RCC 7860 (cell line): ENCODE data around the gene FAM193A.
"Not testable (repeated sequence)": the region's sequence is repeated elsewhere in the genome, so short reads cannot be mapped to it uniquely, and the experiment has no call there.

Source experiments
- DNase-seq: peaks from one replicate; pipeline ENCODE4 v3.0.0-alpha.2; 2015; ENCODE audit warnings: low spot score
- FAIRE-seq: peaks from 2 replicates; lab custom pipeline; 2012; peaks lifted over from hg19 to GRCh38; lab: Jason Lieb, UNC

FAM193A gene

GRCh38 chr4:2607822-2608221 is 71.4 kb downstream of the FAM193A start:
- no peak for DNase-seq
- no peak for FAIRE-seq

GRCh38 chr4:2608291-2608690 is 71.8 kb downstream of the FAM193A start:
- DNase-seq (no peak), FAIRE-seq (no peak)

DNA sequence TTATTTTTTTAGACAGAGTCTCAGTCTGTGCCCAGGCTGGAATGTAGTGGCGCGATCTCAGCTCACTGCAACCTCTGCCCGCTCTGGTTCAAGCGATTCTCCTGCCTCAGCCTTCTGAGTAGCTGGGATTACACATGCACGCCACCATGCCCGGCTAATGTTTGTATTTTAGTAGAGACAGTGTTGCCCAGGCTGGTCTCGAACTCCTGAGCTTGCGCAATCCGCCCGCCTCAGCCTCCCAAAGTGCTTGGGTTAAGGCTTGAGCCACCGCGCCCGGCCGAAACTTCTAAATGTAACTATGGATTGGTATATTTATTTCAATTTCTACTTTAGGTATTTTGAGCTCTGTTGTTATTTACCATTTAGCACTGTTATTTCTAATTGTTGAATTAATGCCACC is 79.4 kb downstream of the FAM193A start:
- FAIRE-seq, result no peak
- no peak for DNase-seq

- no peak for FAIRE-seq
- no peak for DNase-seq
Observed at GRCh38 chr4:2617955-2618354, 81.5 kb downstream of the FAM193A start.

GRCh38 chr4:2618729-2619128 is 82.3 kb downstream of the FAM193A start:
- FAIRE-seq, DNase-seq: not testable (repeated sequence)

- DNase-seq, result no peak
Observed at GRCh38 chr4:2619459-2619858, 83.0 kb downstream of the FAM193A start.

DNA sequence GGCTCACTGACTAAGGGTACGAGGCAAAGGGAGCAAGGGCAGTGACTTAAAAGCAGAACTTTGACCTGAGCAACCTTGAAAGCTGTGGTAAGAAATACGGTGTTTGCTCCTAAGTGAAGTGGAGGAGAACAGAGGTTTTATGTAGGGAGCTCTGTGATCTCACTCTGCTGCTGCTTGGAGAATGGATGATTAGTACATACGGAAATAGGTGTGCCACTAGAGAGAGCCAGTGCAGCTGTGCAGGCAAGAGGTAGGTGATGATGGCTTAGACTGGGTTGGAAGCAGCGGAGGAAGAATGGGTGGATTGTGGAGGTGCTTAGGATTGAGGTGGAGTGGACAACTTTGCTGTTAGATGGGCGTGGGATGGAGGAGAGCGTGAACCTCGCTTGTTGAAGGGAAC is 85.0 kb downstream of the FAM193A start:
- no peak for DNase-seq
- no peak for FAIRE-seq

More at GRCh38 chr4:2619459-2619858, 83.0 kb downstream of the FAM193A start:
- no peak for FAIRE-seq

DNA sequence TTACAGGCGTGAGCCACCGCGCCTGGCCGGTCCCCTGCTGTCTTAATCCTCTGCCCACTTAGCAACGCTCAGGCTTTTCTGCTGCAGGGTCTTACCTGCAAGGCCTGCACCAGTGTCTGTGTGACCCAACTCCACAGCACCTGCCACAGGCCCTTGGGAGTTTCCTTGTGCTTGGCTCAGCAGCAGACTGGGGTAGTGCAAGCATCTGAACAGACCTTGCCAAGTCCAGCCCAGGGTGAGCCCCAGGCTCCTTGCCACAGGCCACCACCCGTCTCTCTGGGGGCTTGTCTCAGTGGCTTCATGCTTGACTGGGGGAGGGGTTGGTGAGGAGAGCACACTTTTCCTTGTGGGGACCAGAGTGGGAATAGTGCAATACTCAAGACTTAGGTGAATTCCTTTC is 87.0 kb downstream of the FAM193A start:
- DNase-seq, result no peak
- FAIRE-seq, result no peak

DNA sequence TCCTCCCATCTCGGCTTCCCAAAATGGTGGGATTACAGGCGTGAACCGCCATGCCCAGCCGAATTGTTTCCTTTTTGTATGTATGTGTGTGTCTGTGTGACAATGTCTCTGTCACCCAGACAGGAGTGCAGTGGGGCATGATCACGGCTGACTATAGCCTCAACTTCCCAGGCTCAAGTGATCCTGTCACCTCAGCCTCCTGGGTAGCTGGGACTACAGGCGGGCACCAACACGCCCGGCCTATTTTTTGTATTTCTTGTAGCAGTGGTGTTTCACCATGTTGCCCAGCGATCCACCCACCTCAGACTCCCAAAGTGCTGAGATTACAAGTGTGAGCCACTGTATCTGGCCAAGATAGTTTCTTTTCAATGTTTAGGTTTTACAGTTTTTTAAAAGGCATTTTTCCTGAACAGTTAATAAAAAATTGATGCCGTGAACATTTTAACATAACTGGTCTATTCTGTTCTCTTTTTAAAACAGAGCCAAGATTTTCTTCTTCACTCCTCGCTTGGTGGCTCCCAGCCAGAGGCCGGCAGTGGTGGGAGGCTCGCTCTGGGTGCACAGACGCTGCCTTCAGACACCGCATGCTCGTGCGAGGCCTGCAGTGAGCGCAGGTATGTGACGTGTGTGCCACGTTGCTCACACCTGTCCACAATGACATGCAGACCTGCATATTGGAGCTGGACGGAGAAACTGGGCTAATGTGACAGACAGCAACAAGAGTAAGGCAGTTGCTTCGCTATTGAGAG is 88.5 kb downstream of the FAM193A start:
- FAIRE-seq (no peak), DNase-seq (no peak)

DNA sequence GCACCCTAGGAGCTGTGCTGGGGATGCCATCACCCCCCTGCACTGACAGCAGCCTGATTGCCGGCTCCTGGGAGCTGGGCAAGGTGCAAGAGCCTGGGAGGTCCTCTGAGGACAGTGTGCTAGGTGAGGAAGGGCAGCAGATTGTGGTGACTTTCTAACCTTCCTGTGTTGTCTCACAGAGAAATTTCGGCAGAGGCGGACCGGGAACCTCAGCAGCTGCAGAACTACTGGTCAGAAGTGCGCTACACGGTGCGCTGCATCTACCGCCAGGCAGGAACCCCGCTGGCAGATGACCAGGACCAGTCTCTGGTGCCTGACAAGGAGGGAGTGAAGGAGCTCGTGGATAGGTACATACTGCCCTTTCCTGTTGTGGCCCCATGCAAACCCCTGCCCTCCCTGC is 89.8 kb downstream of the FAM193A start:
- FAIRE-seq (no peak), DNase-seq (no peak)

DNA sequence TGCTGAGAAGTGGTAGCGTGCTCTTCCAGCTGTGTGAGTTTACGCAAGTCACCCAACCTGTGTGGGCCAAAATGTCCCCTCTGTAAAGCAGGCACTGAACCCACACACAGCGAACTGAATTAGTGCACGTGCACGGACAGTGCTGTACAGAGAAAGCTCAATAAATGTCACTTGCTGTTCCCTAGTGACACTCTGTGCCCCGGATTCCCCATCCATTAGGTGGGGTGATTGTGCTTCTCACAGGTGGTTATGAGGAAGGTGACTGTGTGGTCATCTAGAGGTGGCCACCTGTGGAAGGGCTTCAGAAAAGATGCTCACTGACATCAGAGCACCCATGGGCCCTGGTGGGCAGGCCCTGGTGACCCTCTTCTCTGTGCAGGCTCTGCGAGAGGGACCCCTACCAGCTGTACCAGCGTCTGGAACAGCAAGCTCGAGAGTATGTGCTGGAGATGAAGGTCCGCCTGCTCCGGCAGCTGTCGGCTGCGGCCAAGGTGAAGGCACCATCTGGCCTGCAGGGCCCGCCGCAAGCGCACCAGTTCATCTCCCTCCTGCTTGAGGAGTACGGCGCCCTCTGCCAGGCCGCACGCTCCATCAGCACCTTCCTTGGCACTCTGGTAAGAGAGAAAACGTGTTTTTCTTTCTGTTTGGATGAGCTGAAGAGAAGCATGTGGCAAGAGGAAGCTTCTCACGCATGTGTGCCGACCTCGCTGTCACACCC is 94.3 kb downstream of the FAM193A start:
- FAIRE-seq (no peak), DNase-seq (no peak)

- FAIRE-seq (no peak), DNase-seq (no peak)
Observed at GRCh38 chr4:2634014-2634413, 97.6 kb downstream of the FAM193A start.

DNA sequence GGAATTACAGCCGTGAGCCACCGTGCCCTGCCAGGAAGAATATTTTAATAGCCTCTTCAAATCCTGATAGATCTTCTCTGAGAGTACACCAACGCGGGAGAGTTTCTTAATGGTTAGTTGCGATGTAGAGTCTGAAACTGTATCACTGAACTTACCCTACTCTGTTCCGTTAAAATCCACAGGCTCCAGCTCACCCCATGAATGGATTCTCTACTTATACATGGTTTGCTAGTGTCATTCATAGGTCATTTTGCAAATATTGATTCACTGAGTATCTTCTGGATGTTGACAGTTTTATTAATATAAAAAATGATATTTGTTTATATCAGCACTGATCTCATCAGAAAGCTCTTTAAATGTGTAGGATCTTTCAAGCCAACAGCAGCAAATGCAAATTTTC is 99.9 kb downstream of the FAM193A start:
- FAIRE-seq, result no peak
- DNase-seq, result no peak

GRCh38 chr4:2636994-2637393 is 100.5 kb downstream of the FAM193A start:
- not testable (repeated sequence) for DNase-seq, FAIRE-seq

DNA sequence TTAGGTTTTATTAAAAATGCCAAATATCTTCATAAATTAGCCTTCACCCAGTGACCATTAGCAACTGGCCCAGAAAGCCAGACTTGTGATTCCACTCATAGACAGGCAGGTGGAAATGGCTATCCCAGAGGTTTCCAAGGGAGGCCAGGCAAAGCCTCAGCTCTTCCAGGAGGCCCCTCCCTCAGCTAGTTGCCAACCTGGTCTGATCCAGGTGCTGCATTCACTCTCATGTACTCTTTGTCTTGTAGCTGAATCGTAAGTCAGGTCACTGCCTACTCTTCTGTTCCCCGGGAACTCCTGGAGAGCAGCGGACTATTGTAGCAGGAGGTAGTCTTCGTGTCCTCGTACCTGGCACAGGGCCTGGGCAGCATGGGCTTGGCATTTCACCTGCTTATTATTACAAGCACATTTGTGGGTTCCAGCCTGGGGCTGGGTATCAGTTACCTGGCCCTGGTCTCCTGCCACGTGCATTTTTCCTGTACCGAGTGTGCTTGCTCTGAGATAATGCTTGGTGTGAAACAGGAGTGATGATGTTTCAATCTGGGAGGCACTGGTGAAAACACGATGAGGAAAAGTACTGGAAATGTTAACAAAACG is 101.6 kb downstream of the FAM193A start:
- DNase-seq (no peak), FAIRE-seq (no peak)

DNA sequence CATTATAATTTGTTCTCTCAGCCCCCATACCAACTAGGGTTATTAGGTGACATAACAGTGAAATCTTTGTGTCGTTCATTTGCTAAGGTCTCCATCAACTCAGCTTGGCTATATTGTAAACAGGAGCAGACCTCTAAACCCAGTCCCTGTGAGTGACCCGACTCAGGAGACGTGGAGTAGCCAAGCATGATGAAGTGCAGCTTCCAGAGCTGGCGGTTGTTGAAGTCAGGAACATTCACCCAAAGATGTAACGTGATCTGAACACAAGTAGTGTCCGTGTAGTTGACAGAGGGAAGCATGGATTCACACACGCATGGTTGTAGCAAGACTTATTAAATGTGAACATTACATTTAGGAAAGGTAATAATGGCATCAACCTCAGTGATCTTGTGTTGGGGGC is 102.3 kb downstream of the FAM193A start:
- no peak for DNase-seq
- no peak for FAIRE-seq

DNA sequence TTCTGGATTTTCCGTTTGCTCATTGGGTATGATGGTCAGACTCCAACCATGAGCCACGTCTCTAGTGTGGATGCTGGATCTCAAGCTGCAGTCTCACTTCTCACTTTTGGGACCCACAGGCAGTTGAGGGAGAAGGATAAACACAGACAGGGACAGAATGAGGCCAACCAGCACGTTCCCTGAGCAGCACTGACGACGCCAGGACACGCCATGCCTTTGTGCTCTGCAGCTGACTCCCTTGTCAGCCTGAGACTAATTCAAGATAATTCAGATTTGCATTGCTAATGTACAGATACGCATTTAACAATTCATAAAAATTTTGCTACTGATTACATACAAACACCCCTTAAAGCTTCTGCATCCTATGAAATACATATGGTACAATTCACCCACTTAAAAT is 106.5 kb downstream of the FAM193A start:
- DNase-seq (no peak), FAIRE-seq (no peak)

DNA sequence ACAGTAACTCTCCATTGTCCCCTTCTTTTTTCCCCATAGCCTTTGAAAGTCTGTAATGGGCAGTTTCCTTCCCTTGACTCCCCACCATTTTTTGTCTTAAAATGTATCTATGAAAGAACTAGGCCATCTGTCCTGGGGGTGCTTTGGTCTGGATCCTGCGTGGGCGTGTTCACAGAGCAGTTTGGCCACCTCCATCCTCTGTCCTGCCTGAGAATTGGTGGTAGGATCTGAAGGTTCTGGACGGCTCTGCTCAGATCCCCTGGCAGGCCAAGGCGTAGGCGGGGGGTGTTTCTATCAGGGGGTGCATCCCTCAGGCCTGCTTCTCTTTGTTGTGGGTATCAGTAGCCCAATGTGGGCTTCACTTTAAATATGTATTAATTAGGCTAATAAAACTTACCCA is 107.1 kb downstream of the FAM193A start:
- DNase-seq, result no peak
- no peak for FAIRE-seq

DNA sequence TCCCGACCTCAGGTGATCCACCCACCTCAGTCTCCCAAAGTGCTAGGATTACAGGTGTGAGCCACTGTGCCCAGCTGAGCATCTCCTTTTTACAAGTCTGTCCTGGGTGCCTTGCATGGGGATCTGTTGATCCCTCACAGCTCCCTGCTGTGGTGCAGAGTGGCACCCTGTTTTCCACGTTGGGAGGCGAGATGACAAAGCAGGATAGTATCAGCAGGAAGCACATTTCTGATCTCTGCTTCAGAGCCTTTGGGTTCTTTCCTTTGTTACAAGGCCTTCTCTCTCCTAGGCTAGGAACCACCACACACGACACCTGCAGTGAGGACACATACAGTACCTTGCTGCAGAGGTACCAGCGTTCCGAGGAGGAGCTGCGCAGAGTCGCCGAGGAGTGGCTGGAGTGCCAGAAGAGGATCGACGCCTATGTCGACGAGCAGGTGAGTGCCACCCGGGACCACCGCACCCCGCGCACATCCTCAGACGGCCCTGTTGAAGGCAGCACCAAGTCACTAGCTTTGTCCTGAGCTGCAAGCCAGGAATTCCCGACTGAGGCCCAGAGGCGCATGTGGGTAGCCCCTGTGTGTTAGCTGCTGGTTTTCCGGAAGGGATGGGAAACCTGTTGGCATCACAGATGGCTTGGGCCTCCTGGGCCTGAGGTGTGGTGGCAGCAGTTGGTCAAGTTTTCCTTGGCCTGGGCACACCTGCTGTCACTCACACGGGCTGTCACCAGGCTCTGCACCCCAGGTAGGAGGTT is 110.1 kb downstream of the FAM193A start:
- FAIRE-seq, result no peak
- DNase-seq, result no peak

GRCh38 chr4:2647403-2648158 is 111.1 kb downstream of the FAM193A start:
- DNase-seq (no peak), FAIRE-seq (no peak)
